Measurements from ENCODE around the gene IFFO2.

DNA sequence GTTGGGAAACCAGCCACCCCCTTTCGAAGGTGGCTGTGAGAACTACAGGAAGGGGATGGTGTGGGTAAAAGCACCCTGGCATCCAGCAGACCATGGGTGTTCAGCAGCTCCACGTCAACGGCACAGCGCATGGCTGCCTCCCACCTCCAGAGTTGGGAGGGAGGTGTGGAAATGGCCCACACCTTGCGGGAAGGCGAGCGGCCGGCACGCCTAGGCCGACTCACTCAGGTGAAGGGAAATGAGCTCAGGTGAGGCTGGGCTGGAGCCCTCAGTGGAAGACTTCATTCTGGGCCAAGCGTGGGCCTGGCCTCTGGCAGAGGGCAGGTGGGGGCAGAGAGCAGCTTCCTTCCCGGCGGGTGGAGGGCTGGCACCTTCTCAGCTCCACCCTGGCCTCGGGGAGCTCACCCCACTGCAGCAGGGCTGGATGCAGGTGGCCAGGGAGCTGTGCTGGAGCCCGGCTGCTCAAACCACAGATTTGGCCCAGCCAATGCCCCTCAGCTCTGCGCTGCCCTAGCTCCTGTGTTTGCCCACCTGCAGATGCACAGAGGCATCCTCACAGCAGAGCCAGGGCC is 29.3 kb downstream of the IFFO2 start:
- TF ChIP-seq, protein P1, sequence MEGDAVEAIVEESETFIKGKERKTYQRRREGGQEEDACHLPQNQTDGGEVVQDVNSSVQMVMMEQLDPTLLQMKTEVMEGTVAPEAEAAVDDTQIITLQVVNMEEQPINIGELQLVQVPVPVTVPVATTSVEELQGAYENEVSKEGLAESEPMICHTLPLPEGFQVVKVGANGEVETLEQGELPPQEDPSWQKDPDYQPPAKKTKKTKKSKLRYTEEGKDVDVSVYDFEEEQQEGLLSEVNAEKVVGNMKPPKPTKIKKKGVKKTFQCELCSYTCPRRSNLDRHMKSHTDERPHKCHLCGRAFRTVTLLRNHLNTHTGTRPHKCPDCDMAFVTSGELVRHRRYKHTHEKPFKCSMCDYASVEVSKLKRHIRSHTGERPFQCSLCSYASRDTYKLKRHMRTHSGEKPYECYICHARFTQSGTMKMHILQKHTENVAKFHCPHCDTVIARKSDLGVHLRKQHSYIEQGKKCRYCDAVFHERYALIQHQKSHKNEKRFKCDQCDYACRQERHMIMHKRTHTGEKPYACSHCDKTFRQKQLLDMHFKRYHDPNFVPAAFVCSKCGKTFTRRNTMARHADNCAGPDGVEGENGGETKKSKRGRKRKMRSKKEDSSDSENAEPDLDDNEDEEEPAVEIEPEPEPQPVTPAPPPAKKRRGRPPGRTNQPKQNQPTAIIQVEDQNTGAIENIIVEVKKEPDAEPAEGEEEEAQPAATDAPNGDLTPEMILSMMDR (conservative IDR thresholded peaks at IDR 0.05): no peak
- no peak for TF ChIP-seq EZH2 (IDR thresholded peaks at IDR 0.05; ENCODE audit: low read depth)

Data from PC-9 (cell line).